OCI-LY7 (cell line): Measurements from ENCODE around the gene BCAN.

Source experiments
- CTCF ChIP-seq: fragments of 200-600 bp; sonication (generic); conservative IDR thresholded peaks from 2 replicates; pipeline ENCODE4 v1.5.1; 2014; ENCODE audit warnings: mild to moderate bottlenecking, antibody characterized with exemption, low read length, moderate library complexity, mixed read lengths
- EZH2phosphoT487 ChIP-seq: fragments of 200-600 bp; sonication (generic); IDR thresholded peaks from 2 replicates; pipeline ENCODE4 v1.6.1; 2018; ENCODE audit warnings: low read depth, borderline replicate concordance, mild to moderate bottlenecking, mixed run types, antibody characterized with exemption, low read length, moderate library complexity, mixed read lengths

GRCh38 chr1:156622581-156623297 is 19.2 kb upstream of the BCAN start:
- no peak for TF ChIP-seq CTCF
- no peak for TF ChIP-seq EZH2phosphoT487
